ENCODE data around the gene LRRC23. TPM values are rescaled to one million over a fixed set of nuclear protein-coding genes. Genes with fewer than 3 reads are reported as not detected.
A peak's percentile ranks its signal among the peaks of the same experiment; 100 is the strongest.

LRRC23 gene
- total and polyA plus RNA-seq, 2 of the 13 experiments (the other 11 are each of a cell fraction or from before 2014, with no cell fraction given): 6.0 to 7.8 TPM

- TF ChIP-seq ZBTB43 (CRISPR knock-in tag; conservative IDR thresholded peaks at IDR 0.05) (no peak; the same call in 1 of the 2 replicates), ZNF382 (CRISPR knock-in tag; IDR thresholded peaks at IDR 0.05; ENCODE audit: borderline replicate concordance) (no peak), NR2C2 (CRISPR knock-in tag; IDR thresholded peaks at IDR 0.05; ENCODE audit: borderline replicate concordance) (peak; percentile 54; the same call in 1 of the 2 replicates), HOMEZ (CRISPR knock-in tag; IDR thresholded peaks at IDR 0.05; ENCODE audit: low read depth) (0 out of 2 replicates have a peak, but pooled peaks have one; percentile 13), PAF1 (CRISPR knock-in tag; IDR thresholded peaks at IDR 0.05) (no peak), ZBTB7B (CRISPR knock-in tag; IDR thresholded peaks at IDR 0.05) (no peak; the same call in 1 of the 2 replicates), HDAC1 (CRISPR knock-in tag; IDR thresholded peaks at IDR 0.05) (peak; percentile 78), ZNF343 (CRISPR knock-in tag; IDR thresholded peaks at IDR 0.05) (no peak), ZSCAN20 (CRISPR knock-in tag; IDR thresholded peaks at IDR 0.05; ENCODE audit: borderline replicate concordance) (no peak), CBX1 (IDR thresholded peaks at IDR 0.05; ENCODE audit: low read depth) (no peak), ATAD3A (CRISPR knock-in tag; IDR thresholded peaks at IDR 0.05) (no peak), ZBTB38 (CRISPR knock-in tag; IDR thresholded peaks at IDR 0.05) (peak; percentile 93), HOXD1 (CRISPR knock-in tag; IDR thresholded peaks at IDR 0.05) (peak; percentile 67; the same call in 1 of the 2 replicates), ZKSCAN5 (CRISPR knock-in tag; IDR thresholded peaks at IDR 0.05) (no peak), ZC3H4 (CRISPR knock-in tag; IDR thresholded peaks at IDR 0.05; ENCODE audit: borderline replicate concordance) (no peak), ZNF75D (CRISPR knock-in tag; IDR thresholded peaks at IDR 0.05; ENCODE audit: borderline replicate concordance) (no peak), ZNF740 (CRISPR knock-in tag; IDR thresholded peaks at IDR 0.05) (no peak), SMARCE1 (IDR thresholded peaks at IDR 0.05; ENCODE audit: borderline replicate concordance) (no peak), ZBTB37 (CRISPR knock-in tag; IDR thresholded peaks at IDR 0.05) (no peak), CREM (IDR thresholded peaks at IDR 0.05) (no peak), CREM (CRISPR knock-in tag; IDR thresholded peaks at IDR 0.05) (no peak), TBX2 (CRISPR knock-in tag; IDR thresholded peaks at IDR 0.05; ENCODE audit: borderline replicate concordance) (peak; percentile 94), ZBTB3 (CRISPR knock-in tag; IDR thresholded peaks at IDR 0.05; ENCODE audit: borderline replicate concordance, low read depth) (peak; percentile 52; the same call in 1 of the 2 replicates), ATRX (CRISPR knock-in tag; IDR thresholded peaks at IDR 0.05; ENCODE audit: borderline replicate concordance) (no peak), NFKB2 (CRISPR knock-in tag; IDR thresholded peaks at IDR 0.05; ENCODE audit: borderline replicate concordance) (peak; percentile 85; the same call in 1 of the 2 replicates), TBL1XR1 (IDR thresholded peaks at IDR 0.05; ENCODE audit: borderline replicate concordance, low read length, partially characterized antibody) (no peak), MTA1 (CRISPR knock-in tag; IDR thresholded peaks at IDR 0.05; ENCODE audit: borderline replicate concordance) (no peak)
Measured at GRCh38 chr12:6890789-6891645, 13.6 kb upstream of the LRRC23 start (continued).
